ENCODE measurements around the gene KRTAP10-12.

The KRTAP10-12 gene

GRCh38 chr21:44703731-44704635 lies 7.0 kb downstream of the KRTAP10-12 start:
- Histone ChIP-seq H3K27me3 (ENCODE audit: control insufficient read depth, insufficient read depth, low read length) (peaks cover 72% of the 10 kb centered on the region), H3K4me3 (ENCODE audit: low read length) (no peak overlapping the region), H3K36me3 (ENCODE audit: control insufficient read depth, insufficient read depth, low read length) (no peaks in the 10 kb centered on the region), H3K9me3 (ENCODE audit: control insufficient read depth, low read length) (no peaks in the 10 kb centered on the region), H3K9ac (ENCODE audit: low read length) (no peak overlapping the region), H3K4me1 (ENCODE audit: control insufficient read depth, insufficient read depth, low read length) (no peaks in the 10 kb centered on the region)

- Histone ChIP-seq H3K27me3 (ENCODE audit: control insufficient read depth, insufficient read depth, low read length) (peaks cover 78% of the 10 kb centered on the region), H3K36me3 (ENCODE audit: control insufficient read depth, insufficient read depth, low read length) (no peaks in the 10 kb centered on the region), H3K4me3 (ENCODE audit: low read length) (no peak overlapping the region), H3K4me1 (ENCODE audit: control insufficient read depth, insufficient read depth, low read length) (no peaks in the 10 kb centered on the region), H3K9me3 (ENCODE audit: control insufficient read depth, low read length) (no peaks in the 10 kb centered on the region), H3K9ac (ENCODE audit: low read length) (no peak overlapping the region)
These were observed 7.6 kb downstream of the KRTAP10-12 start for GRCh38 chr21:44704636-44705001.

GRCh38 chr21:44706026-44706705 lies 9.2 kb downstream of the KRTAP10-12 start:
- H3K9ac ChIP-seq (ENCODE audit: low read length) = no peak overlapping the region
- no peaks in the 10 kb centered on the region for H3K9me3 ChIP-seq (ENCODE audit: control insufficient read depth, low read length)
- H3K4me1 ChIP-seq (ENCODE audit: control insufficient read depth, insufficient read depth, low read length) = no peaks in the 10 kb centered on the region
- H3K4me3 ChIP-seq (ENCODE audit: low read length) = no peak overlapping the region
- H3K36me3 ChIP-seq (ENCODE audit: control insufficient read depth, insufficient read depth, low read length) = no peaks in the 10 kb centered on the region
- H3K27me3 ChIP-seq (ENCODE audit: control insufficient read depth, insufficient read depth, low read length) = peaks cover 77% of the 10 kb centered on the region

- peaks cover 82% of the 10 kb centered on the region for H3K27me3 ChIP-seq (ENCODE audit: control insufficient read depth, insufficient read depth, low read length)
- H3K36me3 ChIP-seq (ENCODE audit: control insufficient read depth, insufficient read depth, low read length) = no peaks in the 10 kb centered on the region
- H3K4me3 ChIP-seq (ENCODE audit: low read length) = no peak overlapping the region
- H3K9me3 ChIP-seq (ENCODE audit: control insufficient read depth, low read length) = no peaks in the 10 kb centered on the region
- no peaks in the 10 kb centered on the region for H3K4me1 ChIP-seq (ENCODE audit: control insufficient read depth, insufficient read depth, low read length)
- H3K9ac ChIP-seq (ENCODE audit: low read length) = no peak overlapping the region
These were observed 10.0 kb downstream of the KRTAP10-12 start for GRCh38 chr21:44706706-44707581.

GRCh38 chr21:44708213-44708865 lies 11.4 kb downstream of the KRTAP10-12 start:
- H3K9ac ChIP-seq (ENCODE audit: low read length) = no peak overlapping the region
- no peaks in the 10 kb centered on the region for H3K9me3 ChIP-seq (ENCODE audit: control insufficient read depth, low read length)
- no peaks in the 10 kb centered on the region for H3K4me1 ChIP-seq (ENCODE audit: control insufficient read depth, insufficient read depth, low read length)
- H3K36me3 ChIP-seq (ENCODE audit: control insufficient read depth, insufficient read depth, low read length) = no peaks in the 10 kb centered on the region
- no peak overlapping the region for H3K4me3 ChIP-seq (ENCODE audit: low read length)
- peaks cover 85% of the 10 kb centered on the region for H3K27me3 ChIP-seq (ENCODE audit: control insufficient read depth, insufficient read depth, low read length)

- H3K4me3 ChIP-seq (ENCODE audit: low read length) = no peak overlapping the region
- no peaks in the 10 kb centered on the region for H3K36me3 ChIP-seq (ENCODE audit: control insufficient read depth, insufficient read depth, low read length)
- peaks cover 85% of the 10 kb centered on the region for H3K27me3 ChIP-seq (ENCODE audit: control insufficient read depth, insufficient read depth, low read length)
- H3K9ac ChIP-seq (ENCODE audit: low read length) = no peak overlapping the region
- no peaks in the 10 kb centered on the region for H3K4me1 ChIP-seq (ENCODE audit: control insufficient read depth, insufficient read depth, low read length)
- H3K9me3 ChIP-seq (ENCODE audit: control insufficient read depth, low read length) = no peaks in the 10 kb centered on the region
These were observed 12.0 kb downstream of the KRTAP10-12 start for GRCh38 chr21:44708866-44709425.

GRCh38 chr21:44709426-44710293 lies 12.7 kb downstream of the KRTAP10-12 start:
- Histone ChIP-seq H3K4me1 (ENCODE audit: control insufficient read depth, insufficient read depth, low read length) (no peaks in the 10 kb centered on the region), H3K9ac (ENCODE audit: low read length) (no peak overlapping the region), H3K4me3 (ENCODE audit: low read length) (no peak overlapping the region), H3K27me3 (ENCODE audit: control insufficient read depth, insufficient read depth, low read length) (peaks cover 84% of the 10 kb centered on the region), H3K9me3 (ENCODE audit: control insufficient read depth, low read length) (no peaks in the 10 kb centered on the region), H3K36me3 (ENCODE audit: control insufficient read depth, insufficient read depth, low read length) (no peaks in the 10 kb centered on the region)

- H3K36me3 ChIP-seq (ENCODE audit: control insufficient read depth, insufficient read depth, low read length) = no peaks in the 10 kb centered on the region
- H3K4me1 ChIP-seq (ENCODE audit: control insufficient read depth, insufficient read depth, low read length) = no peaks in the 10 kb centered on the region
- H3K4me3 ChIP-seq (ENCODE audit: low read length) = no peak overlapping the region
- H3K9me3 ChIP-seq (ENCODE audit: control insufficient read depth, low read length) = no peaks in the 10 kb centered on the region
- peaks cover 87% of the 10 kb centered on the region for H3K27me3 ChIP-seq (ENCODE audit: control insufficient read depth, insufficient read depth, low read length)
- H3K9ac ChIP-seq (ENCODE audit: low read length) = no peak overlapping the region
These were observed 13.3 kb downstream of the KRTAP10-12 start for GRCh38 chr21:44710294-44710665.

GRCh38 chr21:44710756-44711326 lies 13.9 kb downstream of the KRTAP10-12 start:
- Histone ChIP-seq H3K27me3 (ENCODE audit: control insufficient read depth, insufficient read depth, low read length) (peaks cover 87% of the 10 kb centered on the region), H3K4me3 (ENCODE audit: low read length) (no peak overlapping the region), H3K4me1 (ENCODE audit: control insufficient read depth, insufficient read depth, low read length) (no peaks in the 10 kb centered on the region), H3K9me3 (ENCODE audit: control insufficient read depth, low read length) (no peaks in the 10 kb centered on the region), H3K36me3 (ENCODE audit: control insufficient read depth, insufficient read depth, low read length) (no peaks in the 10 kb centered on the region), H3K9ac (ENCODE audit: low read length) (no peak overlapping the region)

GRCh38 chr21:44711327-44712202 lies 14.6 kb downstream of the KRTAP10-12 start, which contains the start of gene TSPEAR:
TSPEAR (minus strand) TSS chr21:44711572; CDS start chr21:44711514, 58 bp downstream.
- Histone ChIP-seq H3K9ac (ENCODE audit: low read length) (no peak within 1 kb of the TSS), H3K36me3 (ENCODE audit: control insufficient read depth, insufficient read depth, low read length) (no peaks in the 10 kb centered on the region), H3K9me3 (ENCODE audit: control insufficient read depth, low read length) (no peaks in the 10 kb centered on the region), H3K27me3 (ENCODE audit: control insufficient read depth, insufficient read depth, low read length) (peaks cover 79% of the 10 kb centered on the region), H3K4me3 (ENCODE audit: low read length) (no peak within 1 kb of the TSS), H3K4me1 (ENCODE audit: control insufficient read depth, insufficient read depth, low read length) (no peaks in the 10 kb centered on the region)

Data from mucosa of stomach (tissue), 1 donor.